ENCODE measurements around the gene OGA. TPM values are rescaled to one million over a fixed set of nuclear protein-coding genes. Genes with fewer than 3 reads are reported as not detected.

Gene OGA
- total and polyA plus RNA-seq, 9 of the 15 experiments (the other 6 are each of a cell fraction or from before 2014, with no cell fraction given), result 13.5 to 73.5 (median 59.5) TPM

DNA sequence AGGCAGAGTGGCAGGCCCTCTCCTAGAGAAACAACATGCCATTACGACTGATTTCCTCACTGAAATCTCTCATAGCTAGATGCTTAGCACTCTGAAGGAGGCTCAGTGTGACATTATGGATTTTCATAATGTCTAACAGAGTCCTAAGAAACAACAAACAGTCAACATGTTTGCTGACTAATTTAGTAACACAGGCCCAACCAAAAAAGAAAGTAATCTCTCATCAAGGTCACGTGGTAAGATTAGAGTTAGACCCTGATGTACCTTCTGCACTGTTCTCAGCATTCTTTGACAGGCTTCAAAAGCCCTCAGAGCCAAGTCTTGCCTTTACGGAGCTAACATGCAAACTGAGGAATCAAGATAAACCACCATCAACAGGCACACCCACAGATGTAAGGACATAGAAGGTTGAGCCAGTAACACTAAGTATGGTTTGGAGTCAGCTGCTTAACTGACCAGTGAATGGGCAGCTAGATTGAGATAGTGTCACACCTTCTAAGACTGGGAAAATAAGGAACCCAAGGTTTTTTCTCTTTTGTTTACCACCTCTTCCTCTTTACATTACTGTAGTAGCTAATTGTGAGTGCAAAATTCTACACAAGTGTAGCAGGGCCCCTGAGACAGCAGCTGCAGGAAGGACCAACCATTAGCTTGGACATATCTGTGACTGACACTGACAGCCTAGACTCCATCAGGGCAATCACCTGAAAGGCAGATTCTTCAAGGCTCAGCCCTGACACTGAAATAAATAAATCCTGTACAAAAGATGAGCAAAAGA is 40.7 kb upstream of the OGA start:
- no CpG with 5 or more reads among the region's 3 CpGs for WGBS (ENCODE audit: insufficient coverage, low coverage, missing lambda C conversion rate)
- Histone ChIP-seq H3K36me3 (ENCODE audit: control insufficient read depth, insufficient read depth, low read length) (no peaks in the 10 kb centered on the region), H3K9ac (ENCODE audit: insufficient read depth in 1 of 2, low read depth in 2 of 2, low read length in 2 of 2) (no peak overlapping the region), H3K27me3 (ENCODE audit: control insufficient read depth in 2 of 2, insufficient read depth in 2 of 2, low read length in 2 of 2) (no peaks in the 10 kb centered on the region), H4K20me1 (replicated peaks; ENCODE audit: control insufficient read depth, insufficient read depth, low read length) (no peaks in the 10 kb centered on the region), H3K4me2 (ENCODE audit: insufficient read depth, low read length) (no peak overlapping the region), H3K9me3 (replicated peaks; ENCODE audit: control insufficient read depth, insufficient read depth, low read depth, low read length) (no peaks in the 10 kb centered on the region), H2AFZ (ENCODE audit: low read depth, low read length) (no peak overlapping the region), H3K9me1 (ENCODE audit: control insufficient read depth, insufficient read depth, low read length) (no peaks in the 10 kb centered on the region), H3K79me2 (ENCODE audit: control insufficient read depth, insufficient read depth, low read length) (no peaks in the 10 kb centered on the region), H3K4me1 (replicated peaks in 1 of 2; ENCODE audit: control insufficient read depth in 2 of 2, insufficient read depth in 2 of 2, low read length in 2 of 2) (no peaks in the 10 kb centered on the region), H3K4me3 (no peak overlapping the region), H3K27ac (ENCODE audit: extremely low read depth, low read depth, low read length) (no peak overlapping the region)
- intact Hi-C loops (cut with micrococcal nuclease) (no loop called here), in situ Hi-C loops (cut with MboI) (no loop called here)
- CTCF ChIA-PET (ENCODE audit: low intra/inter-chr PET ratio), result no interaction called here
- POLR2A ChIA-PET, result no interaction called here
- BruUV-seq (replicated peaks), result no TSS peak
- FAIRE-seq, result no peak
- TF ChIP-seq RCOR1 (IDR thresholded peaks at IDR 0.05; ENCODE audit: borderline replicate concordance in 1 of 2, low read depth in 2 of 2, low read length in 2 of 2) (no peak), PHF21A (IDR thresholded peaks at IDR 0.05; ENCODE audit: borderline replicate concordance, low read depth) (no peak), ZBTB7A (IDR thresholded peaks at IDR 0.05; ENCODE audit: borderline replicate concordance, control insufficient read depth, low read depth, low read length) (no peak), CREM (IDR thresholded peaks at IDR 0.05; ENCODE audit: low read depth) (no peak), NR2C2 (CRISPR knock-in tag; IDR thresholded peaks at IDR 0.05) (no peak), NR2C2 (tag; IDR thresholded peaks at IDR 0.05) (no peak), DIDO1 (tag; IDR thresholded peaks at IDR 0.05; ENCODE audit: low read depth) (no peak), EP400 (IDR thresholded peaks at IDR 0.05) (no peak), XRCC5 (IDR thresholded peaks at IDR 0.05; ENCODE audit: low read depth, low read length) (no peak), SMAD4 (CRISPR knock-in tag; conservative IDR thresholded peaks at IDR 0.05) (no peak), ELF2 (CRISPR knock-in tag; IDR thresholded peaks at IDR 0.05) (no peak), SRF (CRISPR knock-in tag; IDR thresholded peaks at IDR 0.05) (no peak), ZNF175 (CRISPR knock-in tag; IDR thresholded peaks at IDR 0.05; ENCODE audit: low read depth) (no peak)
- TF ChIP-seq, protein P1, sequence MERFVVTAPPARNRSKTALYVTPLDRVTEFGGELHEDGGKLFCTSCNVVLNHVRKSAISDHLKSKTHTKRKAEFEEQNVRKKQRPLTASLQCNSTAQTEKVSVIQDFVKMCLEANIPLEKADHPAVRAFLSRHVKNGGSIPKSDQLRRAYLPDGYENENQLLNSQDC (CRISPR knock-in tag; IDR thresholded peaks at IDR 0.05), result no peak
- TF ChIP-seq, protein P2, sequence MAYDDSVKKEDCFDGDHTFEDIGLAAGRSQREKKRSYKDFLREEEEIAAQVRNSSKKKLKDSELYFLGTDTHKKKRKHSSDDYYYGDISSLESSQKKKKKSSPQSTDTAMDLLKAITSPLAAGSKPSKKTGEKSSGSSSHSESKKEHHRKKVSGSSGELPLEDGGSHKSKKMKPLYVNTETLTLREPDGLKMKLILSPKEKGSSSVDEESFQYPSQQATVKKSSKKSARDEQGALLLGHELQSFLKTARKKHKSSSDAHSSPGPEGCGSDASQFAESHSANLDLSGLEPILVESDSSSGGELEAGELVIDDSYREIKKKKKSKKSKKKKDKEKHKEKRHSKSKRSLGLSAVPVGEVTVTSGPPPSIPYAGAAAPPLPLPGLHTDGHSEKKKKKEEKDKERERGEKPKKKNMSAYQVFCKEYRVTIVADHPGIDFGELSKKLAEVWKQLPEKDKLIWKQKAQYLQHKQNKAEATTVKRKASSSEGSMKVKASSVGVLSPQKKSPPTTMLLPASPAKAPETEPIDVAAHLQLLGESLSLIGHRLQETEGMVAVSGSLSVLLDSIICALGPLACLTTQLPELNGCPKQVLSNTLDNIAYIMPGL (CRISPR knock-in tag; IDR thresholded peaks at IDR 0.05), result no peak
- TF ChIP-seq, protein P3, sequence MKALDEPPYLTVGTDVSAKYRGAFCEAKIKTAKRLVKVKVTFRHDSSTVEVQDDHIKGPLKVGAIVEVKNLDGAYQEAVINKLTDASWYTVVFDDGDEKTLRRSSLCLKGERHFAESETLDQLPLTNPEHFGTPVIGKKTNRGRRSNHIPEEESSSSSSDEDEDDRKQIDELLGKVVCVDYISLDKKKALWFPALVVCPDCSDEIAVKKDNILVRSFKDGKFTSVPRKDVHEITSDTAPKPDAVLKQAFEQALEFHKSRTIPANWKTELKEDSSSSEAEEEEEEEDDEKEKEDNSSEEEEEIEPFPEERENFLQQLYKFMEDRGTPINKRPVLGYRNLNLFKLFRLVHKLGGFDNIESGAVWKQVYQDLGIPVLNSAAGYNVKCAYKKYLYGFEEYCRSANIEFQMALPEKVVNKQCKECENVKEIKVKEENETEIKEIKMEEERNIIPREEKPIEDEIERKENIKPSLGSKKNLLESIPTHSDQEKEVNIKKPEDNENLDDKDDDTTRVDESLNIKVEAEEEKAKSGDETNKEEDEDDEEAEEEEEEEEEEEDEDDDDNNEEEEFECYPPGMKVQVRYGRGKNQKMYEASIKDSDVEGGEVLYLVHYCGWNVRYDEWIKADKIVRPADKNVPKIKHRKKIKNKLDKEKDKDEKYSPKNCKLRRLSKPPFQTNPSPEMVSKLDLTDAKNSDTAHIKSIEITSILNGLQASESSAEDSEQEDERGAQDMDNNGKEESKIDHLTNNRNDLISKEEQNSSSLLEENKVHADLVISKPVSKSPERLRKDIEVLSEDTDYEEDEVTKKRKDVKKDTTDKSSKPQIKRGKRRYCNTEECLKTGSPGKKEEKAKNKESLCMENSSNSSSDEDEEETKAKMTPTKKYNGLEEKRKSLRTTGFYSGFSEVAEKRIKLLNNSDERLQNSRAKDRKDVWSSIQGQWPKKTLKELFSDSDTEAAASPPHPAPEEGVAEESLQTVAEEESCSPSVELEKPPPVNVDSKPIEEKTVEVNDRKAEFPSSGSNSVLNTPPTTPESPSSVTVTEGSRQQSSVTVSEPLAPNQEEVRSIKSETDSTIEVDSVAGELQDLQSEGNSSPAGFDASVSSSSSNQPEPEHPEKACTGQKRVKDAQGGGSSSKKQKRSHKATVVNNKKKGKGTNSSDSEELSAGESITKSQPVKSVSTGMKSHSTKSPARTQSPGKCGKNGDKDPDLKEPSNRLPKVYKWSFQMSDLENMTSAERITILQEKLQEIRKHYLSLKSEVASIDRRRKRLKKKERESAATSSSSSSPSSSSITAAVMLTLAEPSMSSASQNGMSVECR (CRISPR knock-in tag; IDR thresholded peaks at IDR 0.05), result no peak
- ATAC-seq, result no peak
- no peak for DNase-seq (ENCODE audit: extremely low read depth in 1 of 4, low spot score in 3 of 4)

All from K562 (cell line).